GM23338 (cell line): Measurements from ENCODE around the gene SLAMF9. TPM values are rescaled to one million over a fixed set of nuclear protein-coding genes. Genes with fewer than 3 reads are reported as not detected.

ENCODE experiments used
- ATAC-seq: fragments of 200-7000 bp; cut with Tn5 transposase; 3 replicates; pipeline ENCODE4 v1.9.1; 2020
- DNase-seq: peaks from one replicate; pipeline ENCODE4 v3.0.0-alpha.2; 2015; ENCODE audit warnings: low spot score
- H2AFZ ChIP-seq: fragments of 200-600 bp; sonication (generic); 2 replicates; pipeline ENCODE4 v1.8.0; 2016; ENCODE audit warnings: antibody characterized with exemption, mild to moderate bottlenecking, moderate library complexity
- H3F3A ChIP-seq: fragments of 200-600 bp; sonication (generic); replicated peaks from 2 replicates; pipeline ENCODE4 v1.8.0; 2017; ENCODE audit warnings: antibody characterized with exemption, mixed run types, low read depth
- H3K27ac ChIP-seq: fragments of 200-600 bp; sonication (generic); 2 replicates; pipeline ENCODE4 v1.6.1; 2016; ENCODE audit warnings: low read depth
- H3K27me3 ChIP-seq: fragments of 200-600 bp; sonication (generic); 2 replicates; pipeline ENCODE4 v1.8.0; 2016; ENCODE audit warnings: mild to moderate bottlenecking, mixed run types, moderate library complexity; ENCODE audit not compliant: insufficient read depth
- H3K36me3 ChIP-seq: fragments of 200-600 bp; sonication (generic); 2 replicates; pipeline ENCODE4 v1.8.0; 2016; ENCODE audit warnings: mild to moderate bottlenecking; ENCODE audit not compliant: insufficient read depth
- H3K4me1 ChIP-seq: fragments of 200-600 bp; sonication (generic); 2 replicates; pipeline ENCODE4 v1.8.0; 2016; ENCODE audit warnings: mild to moderate bottlenecking, moderate library complexity; ENCODE audit not compliant: insufficient read depth
- H3K4me2 ChIP-seq: fragments of 200-600 bp; sonication (generic); 2 replicates; pipeline ENCODE4 v1.7.1; 2017; ENCODE audit warnings: mixed run types
- H3K4me3 ChIP-seq: fragments of 200-600 bp; sonication (generic); 2 replicates; pipeline ENCODE4 v1.6.1; 2016; ENCODE audit warnings: mixed run types
- H3K79me2 ChIP-seq: fragments of 200-600 bp; sonication (generic); replicated peaks from 2 replicates; pipeline ENCODE4 v1.8.0; 2017; ENCODE audit warnings: mild to moderate bottlenecking; ENCODE audit not compliant: insufficient read depth
- H3K9me2 ChIP-seq: fragments of 200-600 bp; sonication (generic); 2 replicates; pipeline ENCODE4 v1.8.0; 2017; ENCODE audit not compliant: insufficient read depth
- H4K20me1 ChIP-seq: fragments of 200-600 bp; sonication (generic); replicated peaks from 2 replicates; pipeline ENCODE4 v1.8.0; 2017; ENCODE audit warnings: mild to moderate bottlenecking; ENCODE audit not compliant: insufficient read depth
- H3K27ac Mint-ChIP-seq: 2 replicates; pipeline ENCODE4 v1.8.0; 2020; ENCODE audit warnings: inconsistent platforms, mild to moderate bottlenecking, moderate library complexity, mixed read lengths
- H3K27me3 Mint-ChIP-seq: 3 replicates; pipeline ENCODE4 v1.8.0; 2022; ENCODE audit warnings: low read depth, mild to moderate bottlenecking, moderate library complexity, mixed read lengths, inconsistent platforms; ENCODE audit not compliant: insufficient read depth, poor library complexity
- H3K36me3 Mint-ChIP-seq: 3 replicates; pipeline ENCODE4 v1.8.0; 2021; ENCODE audit warnings: low read depth, mild to moderate bottlenecking, inconsistent platforms, moderate library complexity, mixed read lengths
- H3K4me1 Mint-ChIP-seq: 3 replicates; pipeline ENCODE4 v1.8.0; 2020; ENCODE audit warnings: mild to moderate bottlenecking, inconsistent platforms, mixed read lengths
- H3K4me3 Mint-ChIP-seq: 3 replicates; pipeline ENCODE4 v1.8.0; 2021; ENCODE audit warnings: moderate library complexity, mild to moderate bottlenecking, inconsistent platforms, mixed read lengths
- H3K9me3 Mint-ChIP-seq: 3 replicates; pipeline ENCODE4 v1.8.0; 2020; ENCODE audit warnings: moderate library complexity, mild to moderate bottlenecking, inconsistent platforms, mixed read lengths
- CREB1 ChIP-seq: fragments of 250-450 bp; sonication (Bioruptor Pico); IDR thresholded peaks from 2 replicates; pipeline ENCODE4 v1.5.0; 2020; ENCODE audit warnings: low read depth, mild to moderate bottlenecking, moderate library complexity
- EZH2 ChIP-seq: fragments of 200-600 bp; sonication (generic); IDR thresholded peaks from one replicate; pipeline ENCODE4 v1.8.0; 2017; ENCODE audit warnings: antibody characterized with exemption, mild to moderate bottlenecking, low read depth; ENCODE audit not compliant: unreplicated experiment
- EZH2phosphoT487 ChIP-seq: fragments of 200-600 bp; sonication (generic); IDR thresholded peaks from one replicate; pipeline ENCODE4 v1.8.1; 2018; ENCODE audit warnings: antibody characterized with exemption; ENCODE audit not compliant: unreplicated experiment
- JUNB ChIP-seq: IDR thresholded peaks from one replicate; pipeline ENCODE4 v1.6.1; 2016; ENCODE audit warnings: antibody characterized with exemption; ENCODE audit not compliant: unreplicated experiment
- NANOG ChIP-seq: IDR thresholded peaks from 2 replicates; pipeline ENCODE4 v1.6.1; 2016; ENCODE audit warnings: antibody characterized with exemption, borderline replicate concordance
- POLR2AphosphoS5 ChIP-seq: IDR thresholded peaks from 2 replicates; pipeline ENCODE4 v1.6.1; 2016; ENCODE audit warnings: antibody characterized with exemption, low read depth
- REST ChIP-seq: IDR thresholded peaks from one replicate; pipeline ENCODE4 v1.6.1; 2018; ENCODE audit warnings: antibody characterized with exemption; ENCODE audit not compliant: unreplicated experiment
- STAT1 ChIP-seq: IDR thresholded peaks from one replicate; pipeline ENCODE4 v1.6.1; 2016; ENCODE audit warnings: antibody characterized with exemption; ENCODE audit not compliant: unreplicated experiment
- ZNF114 ChIP-seq: fragments of 250-450 bp; sonication (Bioruptor Pico); IDR thresholded peaks from 2 replicates; pipeline ENCODE4 v1.5.0; 2020; ENCODE audit warnings: mild to moderate bottlenecking, moderate library complexity
- ZNF331 ChIP-seq: fragments of 250-450 bp; sonication (Bioruptor Pico); IDR thresholded peaks from 2 replicates; pipeline ENCODE4 v1.5.0; 2020; ENCODE audit warnings: low read depth, mild to moderate bottlenecking, moderate library complexity
- polyA plus RNA-seq: library from polyadenylated mRNA; unstranded; fragments of >200 nt; fragmentation: Nextera tagmentation; extraction: Ambion mirVana; gene quantifications from 2 replicates; pipeline ENCODE4 v1.2.1, GENCODE V29; 2016
- total RNA-seq: library from RNA; depleted of rRNA; stranded (reverse); fragments of >200 nt; shearing (Covaris generic); gene quantifications from 2 replicates; pipeline ENCODE4 v1.2.3, GENCODE V29; 2014
- TF ChIP-seq, protein P1 (sequence below), 2 experiments: fragments of 200-600 bp in 1 of 2; sonication (generic) in 1 of 2; conservative IDR thresholded peaks; 2 replicates each; pipeline versions ENCODE4 v1.5.1 to v1.6.1; 2016 to 2017; ENCODE audit warnings: antibody characterized with exemption in 2 of 2, low read depth in 2 of 2, mild to moderate bottlenecking in 2 of 2, moderate library complexity in 1 of 2
- TF ChIP-seq, protein P2 (sequence below): IDR thresholded peaks from 2 replicates; pipeline ENCODE4 v1.6.1; 2016; ENCODE audit warnings: antibody characterized with exemption

SLAMF9 gene
- total and polyA plus RNA-seq, 2 experiments from 2014 or later, result not detected

GRCh38 chr1:159935305-159935704, 18.7 kb downstream of the SLAMF9 start (continued):
- TF ChIP-seq, protein P1, sequence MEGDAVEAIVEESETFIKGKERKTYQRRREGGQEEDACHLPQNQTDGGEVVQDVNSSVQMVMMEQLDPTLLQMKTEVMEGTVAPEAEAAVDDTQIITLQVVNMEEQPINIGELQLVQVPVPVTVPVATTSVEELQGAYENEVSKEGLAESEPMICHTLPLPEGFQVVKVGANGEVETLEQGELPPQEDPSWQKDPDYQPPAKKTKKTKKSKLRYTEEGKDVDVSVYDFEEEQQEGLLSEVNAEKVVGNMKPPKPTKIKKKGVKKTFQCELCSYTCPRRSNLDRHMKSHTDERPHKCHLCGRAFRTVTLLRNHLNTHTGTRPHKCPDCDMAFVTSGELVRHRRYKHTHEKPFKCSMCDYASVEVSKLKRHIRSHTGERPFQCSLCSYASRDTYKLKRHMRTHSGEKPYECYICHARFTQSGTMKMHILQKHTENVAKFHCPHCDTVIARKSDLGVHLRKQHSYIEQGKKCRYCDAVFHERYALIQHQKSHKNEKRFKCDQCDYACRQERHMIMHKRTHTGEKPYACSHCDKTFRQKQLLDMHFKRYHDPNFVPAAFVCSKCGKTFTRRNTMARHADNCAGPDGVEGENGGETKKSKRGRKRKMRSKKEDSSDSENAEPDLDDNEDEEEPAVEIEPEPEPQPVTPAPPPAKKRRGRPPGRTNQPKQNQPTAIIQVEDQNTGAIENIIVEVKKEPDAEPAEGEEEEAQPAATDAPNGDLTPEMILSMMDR (conservative IDR thresholded peaks at IDR 0.05; ENCODE audit: low read depth in 2 of 2), result no peak
- TF ChIP-seq CREB1 (CRISPR knock-in tag) (no peak), EZH2phosphoT487 (no peak), ZNF114 (CRISPR knock-in tag) (no peak), ZNF331 (CRISPR knock-in tag) (no peak)

DNA sequence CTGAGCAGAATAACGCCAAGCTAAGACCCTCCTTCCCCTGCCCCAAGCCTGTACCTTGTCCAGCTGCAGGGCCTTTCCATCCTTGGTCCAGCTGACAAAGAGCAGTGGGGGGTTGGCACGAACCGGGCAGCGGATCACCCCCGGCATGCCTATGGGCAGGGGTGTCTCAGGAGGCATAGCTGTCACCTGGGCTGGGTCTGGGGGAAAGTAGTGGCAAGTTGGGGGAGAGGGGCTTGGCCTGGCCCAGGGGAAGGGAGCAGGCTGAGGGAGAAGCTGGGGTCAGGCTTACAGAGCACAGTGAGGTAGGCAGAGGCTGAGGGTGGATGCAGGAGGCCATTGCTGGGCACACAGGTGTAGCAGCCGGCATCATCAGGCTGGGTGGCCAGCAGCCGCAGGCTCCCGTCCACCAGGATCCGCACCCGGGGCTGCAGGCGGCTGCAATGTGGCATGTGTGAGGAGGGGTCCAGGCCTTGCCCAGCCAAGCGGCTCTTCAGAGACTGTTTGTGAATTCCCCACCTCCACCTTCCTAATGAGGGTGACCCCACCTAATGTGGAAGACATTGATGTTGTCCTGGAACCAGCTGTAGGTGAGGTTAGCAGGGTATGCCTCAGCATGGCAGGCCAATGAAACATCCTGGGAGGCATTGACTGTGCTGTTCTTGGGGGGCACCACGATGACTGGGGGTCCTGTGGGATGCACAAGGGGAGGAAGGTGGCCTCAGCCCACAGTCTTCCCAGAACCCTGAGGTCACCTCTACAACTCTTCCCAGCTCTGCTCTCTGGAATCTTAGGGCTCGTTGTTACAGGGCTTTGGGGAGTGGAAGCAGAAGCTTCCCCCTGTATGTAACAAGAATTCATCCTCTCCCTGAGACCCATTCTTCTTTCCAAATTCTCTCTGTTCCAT, 19.6 kb downstream of the SLAMF9 start:
- Mint-ChIP-seq H3K4me1 (peaks cover 24% of the 10 kb centered on the region), H3K27ac (no peak overlapping the region), H3K27me3 (peaks cover 13% of the 10 kb centered on the region), H3K4me3 (no peak overlapping the region), H3K9me3 (no peaks in the 10 kb centered on the region; the same call in 2 of the 3 replicates), H3K36me3 (peaks cover 38% of the 10 kb centered on the region)
- Histone ChIP-seq H3K27ac (no peak overlapping the region), H3K79me2 (no peaks in the 10 kb centered on the region), H3K9me2 (no peaks in the 10 kb centered on the region), H4K20me1 (no peaks in the 10 kb centered on the region; the same call in 1 of the 2 replicates), H3K27me3 (no peaks in the 10 kb centered on the region), H3K4me2 (no peak overlapping the region), H2AFZ (no peak overlapping the region), H3K4me1 (peaks cover 19% of the 10 kb centered on the region), H3K4me3 (no peak overlapping the region), H3F3A (no peaks in the 10 kb centered on the region; the same call in 1 of the 2 replicates), H3K36me3 (0 out of 2 replicates have a peak, but pooled peaks cover 12% of the 10 kb centered on the region)
- ATAC-seq (no peak), DNase-seq (no peak)
- no peak for TF ChIP-seq EZH2
- no peak for TF ChIP-seq POLR2AphosphoS5
- no peak for TF ChIP-seq STAT1
- TF ChIP-seq EZH2phosphoT487, result no peak
- TF ChIP-seq ZNF331 (CRISPR knock-in tag), result no peak
- TF ChIP-seq, protein P1 (conservative IDR thresholded peaks at IDR 0.05; ENCODE audit: low read depth in 2 of 2), result no peak
- TF ChIP-seq CREB1 (CRISPR knock-in tag), result no peak
- TF ChIP-seq JUNB, result no peak
- TF ChIP-seq NANOG, result no peak
- no peak for TF ChIP-seq REST
- TF ChIP-seq ZNF114 (CRISPR knock-in tag), result no peak
- TF ChIP-seq, protein P2, sequence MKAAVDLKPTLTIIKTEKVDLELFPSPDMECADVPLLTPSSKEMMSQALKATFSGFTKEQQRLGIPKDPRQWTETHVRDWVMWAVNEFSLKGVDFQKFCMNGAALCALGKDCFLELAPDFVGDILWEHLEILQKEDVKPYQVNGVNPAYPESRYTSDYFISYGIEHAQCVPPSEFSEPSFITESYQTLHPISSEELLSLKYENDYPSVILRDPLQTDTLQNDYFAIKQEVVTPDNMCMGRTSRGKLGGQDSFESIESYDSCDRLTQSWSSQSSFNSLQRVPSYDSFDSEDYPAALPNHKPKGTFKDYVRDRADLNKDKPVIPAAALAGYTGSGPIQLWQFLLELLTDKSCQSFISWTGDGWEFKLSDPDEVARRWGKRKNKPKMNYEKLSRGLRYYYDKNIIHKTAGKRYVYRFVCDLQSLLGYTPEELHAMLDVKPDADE, result no peak
